22Rv1 (cell line): ENCODE measurements around the gene DROSHA.

Experiments used
- CTCF ChIP-seq: fragments of 450-650 bp; IDR thresholded peaks from 2 replicates; pipeline ENCODE4 v1.5.1; 2017; ENCODE audit warnings: mild to moderate bottlenecking
- ZFX ChIP-seq: fragments of 450-650 bp; IDR thresholded peaks from 2 replicates; pipeline ENCODE4 v1.6.1; 2017; ENCODE audit warnings: antibody characterized with exemption, borderline replicate concordance

GRCh38 chr5:31577438-31577837, 45.5 kb upstream of the DROSHA start:
- no peak for TF ChIP-seq CTCF
- TF ChIP-seq ZFX = no peak
